SK-N-SH (cell line): ENCODE measurements around the gene E2F1. TPM values are rescaled to one million over a fixed set of nuclear protein-coding genes. Genes with fewer than 3 reads are reported as not detected.

Experiments used
- CTCF ChIA-PET: fragments of 300-600, 350-600 bp; formaldehyde crosslinking; extraction: SDS; loops from one replicate; lab custom pipeline; 2021; lab: Yijun Ruan, JAX
- POLR2A ChIA-PET: fragments of 350-600 bp; sonication (Branson Sonifier 250); formaldehyde crosslinking; extraction: SDS; loops from one replicate; lab custom pipeline; 2020; ENCODE audit warnings: antibody characterized with exemption, inconsistent platforms; lab: Yijun Ruan, JAX
- DNase-seq: peaks from one replicate; pipeline ENCODE4 v3.0.0; 2012
- H2AFZ ChIP-seq: fragments of 200-600 bp; sonication (generic); 2 replicates; pipeline ENCODE4 v1.8.1; 2016; ENCODE audit warnings: antibody characterized with exemption, mild to moderate bottlenecking, low read depth
- H3F3A ChIP-seq: fragments of 200-600 bp; sonication (generic); replicated peaks from 2 replicates; pipeline ENCODE3; 2016; ENCODE audit warnings: antibody characterized with exemption, mild to moderate bottlenecking; ENCODE audit not compliant: insufficient read depth
- H3K27ac ChIP-seq, 2 experiments: fragments of 200-500 bp in 1 of 2; fragments of 200-600 bp in 1 of 2; sonication (Bioruptor generic) in 1 of 2; sonication (generic), shearing (Covaris generic) in 1 of 2; 2 replicates each; pipeline versions ENCODE4 v1.5.1 to v1.6.1; 2014 to 2016; ENCODE audit warnings: low read depth in 2 of 2, inconsistent platforms in 1 of 2, low read length in 1 of 2, mild to moderate bottlenecking in 1 of 2, mixed read lengths in 1 of 2
- H3K27me3 ChIP-seq: fragments of 200-600 bp; sonication (generic), shearing (Covaris generic); 2 replicates; pipeline ENCODE4 v1.6.1; 2016; ENCODE audit warnings: mixed run types; ENCODE audit not compliant: insufficient read depth
- H3K36me3 ChIP-seq, 2 experiments: fragments of 200-500 bp in 1 of 2; fragments of 200-600 bp in 1 of 2; sonication (Bioruptor generic) in 1 of 2; sonication (generic) in 1 of 2; replicated peaks in 1 of 2; 2 replicates each; pipeline versions ENCODE3 to v1.5.1; 2014 to 2016; ENCODE audit warnings: low read length in 1 of 2, mild to moderate bottlenecking in 1 of 2; ENCODE audit not compliant: insufficient read depth in 2 of 2, control insufficient read depth in 1 of 2
- H3K4me1 ChIP-seq, 2 experiments: fragments of 200-500 bp in 1 of 2; fragments of 200-600 bp in 1 of 2; sonication (Bioruptor generic) in 1 of 2; sonication (generic), shearing (Covaris generic) in 1 of 2; 2 replicates each; pipeline versions ENCODE4 v1.5.1 to v1.6.1; 2014 to 2016; ENCODE audit warnings: low read depth in 1 of 2, low read length in 1 of 2, mixed run types in 1 of 2; ENCODE audit not compliant: insufficient read depth in 2 of 2, control insufficient read depth in 1 of 2
- H3K4me2 ChIP-seq: fragments of 200-600 bp; sonication (generic), shearing (Covaris generic); 2 replicates; pipeline ENCODE4 v1.6.1; 2017; ENCODE audit warnings: mixed run types
- H3K4me3 ChIP-seq, 2 experiments: fragments of 200-500 bp in 1 of 2; fragments of 200-600 bp in 1 of 2; sonication (Bioruptor generic) in 1 of 2; sonication (generic), shearing (Covaris generic) in 1 of 2; 2 replicates each; pipeline versions ENCODE4 v1.5.1 to v1.8.1; 2014 to 2016; ENCODE audit warnings: low read depth in 2 of 2, inconsistent platforms in 1 of 2, low read length in 1 of 2, mild to moderate bottlenecking in 1 of 2, mixed read lengths in 1 of 2, moderate library complexity in 1 of 2
- H3K79me2 ChIP-seq: fragments of 200-600 bp; sonication (generic); 2 replicates; pipeline ENCODE4 v1.8.1; 2017; ENCODE audit warnings: mild to moderate bottlenecking; ENCODE audit not compliant: insufficient read depth
- H3K9ac ChIP-seq: fragments of 200-600 bp; sonication (generic); 2 replicates; pipeline ENCODE4 v1.6.1; 2017; ENCODE audit warnings: mixed run types
- H3K9me2 ChIP-seq: fragments of 200-600 bp; sonication (generic); 2 replicates; pipeline ENCODE4 v1.6.1; 2017; ENCODE audit warnings: mixed run types
- H3K9me3 ChIP-seq: fragments of 200-600 bp; sonication (generic); 2 replicates; pipeline ENCODE4 v1.6.1; 2017; ENCODE audit warnings: mixed run types, mild to moderate bottlenecking, moderate library complexity
- H4K20me1 ChIP-seq: fragments of 200-600 bp; sonication (generic); 2 replicates; pipeline ENCODE4 v1.6.1; 2017; ENCODE audit warnings: mild to moderate bottlenecking, mixed run types; ENCODE audit not compliant: insufficient read depth
- CHD2 ChIP-seq: fragments of 150-350 bp; IDR thresholded peaks from 2 replicates; pipeline ENCODE4 v1.6.1; 2018; ENCODE audit warnings: low read length; ENCODE audit not compliant: partially characterized antibody
- EP300 ChIP-seq, 2 experiments: IDR thresholded peaks; 2 replicates each; pipeline versions ENCODE4 v1.4.0 to v1.6.1; 2012; ENCODE audit warnings: borderline replicate concordance in 1 of 2, low read depth in 1 of 2, low read length in 1 of 2
- EZH2phosphoT487 ChIP-seq: fragments of 200-600 bp; sonication (generic); IDR thresholded peaks from 2 replicates; pipeline ENCODE4 v1.6.1; 2017; ENCODE audit warnings: low read depth, mixed run types, mild to moderate bottlenecking, antibody characterized with exemption, moderate library complexity, borderline replicate concordance
- GABPA ChIP-seq: IDR thresholded peaks from 2 replicates; pipeline ENCODE4 v1.4.0; 2012; ENCODE audit warnings: low read depth, mild to moderate bottlenecking
- JUND ChIP-seq: IDR thresholded peaks from 2 replicates; pipeline ENCODE4 v1.4.0; 2012
- PBX3 ChIP-seq: IDR thresholded peaks from 2 replicates; pipeline ENCODE4; 2012
- RAD21 ChIP-seq: IDR thresholded peaks from 2 replicates; pipeline ENCODE4 v1.6.1; 2012; ENCODE audit warnings: mild to moderate bottlenecking, low read length
- RCOR1 ChIP-seq: fragments of 150-350 bp; IDR thresholded peaks from 2 replicates; pipeline ENCODE4 v1.6.1; 2017; ENCODE audit warnings: antibody characterized with exemption, low read length
- RFX5 ChIP-seq: IDR thresholded peaks from 2 replicates; pipeline ENCODE4 v1.6.1; 2012; ENCODE audit warnings: mild to moderate bottlenecking, improper control_type of control experiment, low read length
- RXRA ChIP-seq: IDR thresholded peaks from 2 replicates; pipeline ENCODE4 v1.4.0; 2012; ENCODE audit warnings: low read depth, mild to moderate bottlenecking, borderline replicate concordance
- SMC3 ChIP-seq: IDR thresholded peaks from 2 replicates; pipeline ENCODE4 v1.6.1; 2012; ENCODE audit warnings: low read depth, low read length, improper control_type of control experiment
- TAF1 ChIP-seq: IDR thresholded peaks from 2 replicates; pipeline ENCODE4 v1.6.1; 2012; ENCODE audit warnings: low read depth, mild to moderate bottlenecking, low read length, moderate library complexity, borderline replicate concordance
- TCF12 ChIP-seq: IDR thresholded peaks from 2 replicates; pipeline ENCODE4 v1.4.0; 2012
- USF2 ChIP-seq: fragments of 150-350 bp; IDR thresholded peaks from 2 replicates; pipeline ENCODE4 v1.6.1; 2017; ENCODE audit warnings: antibody characterized with exemption, low read length, low read depth, borderline replicate concordance
- ZBTB33 ChIP-seq: IDR thresholded peaks from 2 replicates; pipeline ENCODE4 v1.4.0; 2012; ENCODE audit warnings: low read depth, borderline replicate concordance
- WGBS: methylation state at CpG from one replicate; pipeline ENCODE4 v1.1.6; 2017; ENCODE audit warnings: low lambda C conversion rate; 5-methylcytosine and 5-hydroxymethylcytosine counted together
- polyA plus RNA-seq, 3 experiments: library from polyadenylated mRNA; depleted of rRNA; stranded (reverse); fragments of >200 nt; gene quantifications; 2 replicates each; pipeline ENCODE4 v1.2.3, GENCODE V29; 2012
- TF ChIP-seq, protein P1 (sequence below): fragments of 200-600 bp; sonication (generic); IDR thresholded peaks from 2 replicates; pipeline ENCODE4 v1.6.1; 2017; ENCODE audit warnings: antibody characterized with exemption, mild to moderate bottlenecking, moderate library complexity
- TF ChIP-seq, protein P2 (sequence below): IDR thresholded peaks from 2 replicates; pipeline ENCODE4 v1.4.0; 2012; ENCODE audit warnings: low read depth

E2F1 gene
- polyA plus RNA-seq, 1 of the 3 experiments (the other 2 are of a cell fraction): 15.0 TPM

DNA sequence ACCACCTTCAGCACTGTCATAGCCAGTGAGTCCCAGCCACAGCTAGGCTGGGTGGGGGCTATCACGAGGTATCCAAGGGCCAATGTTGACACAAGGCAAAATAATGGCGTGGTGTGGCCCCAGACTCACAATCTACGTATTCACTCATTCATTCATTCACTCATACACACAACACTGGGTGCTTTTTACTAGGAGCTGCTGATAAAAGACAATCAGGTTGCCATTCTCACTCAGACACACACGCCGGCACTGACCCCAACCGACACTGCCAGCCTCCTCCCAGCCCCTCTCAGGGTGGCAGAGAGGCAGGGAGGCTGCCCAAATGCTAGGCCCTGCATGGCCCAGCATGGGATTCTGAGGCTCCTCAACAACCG lies 25.5 kb downstream of the E2F1 start:
- Histone ChIP-seq H3K27me3 (no peaks in the 10 kb centered on the region), H3K9ac (no peak overlapping the region), H3K9me2 (no peaks in the 10 kb centered on the region), H3K4me3 (no peak overlapping the region), H3K27ac (no peak overlapping the region), H2AFZ (no peak overlapping the region), H3K4me2 (no peak overlapping the region), H4K20me1 (no peaks in the 10 kb centered on the region), H3K36me3 (peaks cover 0 to 7% of the 10 kb centered on the region in 2 experiments), H3F3A (peaks cover 2% of the 10 kb centered on the region), H3K4me1 (peaks cover 0 to 19% of the 10 kb centered on the region in 2 experiments; a peak in 1 of 4 replicates), H3K79me2 (no peaks in the 10 kb centered on the region), H3K9me3 (no peaks in the 10 kb centered on the region)
- POLR2A ChIA-PET: no interaction called here
- TF ChIP-seq TAF1 (no peak), SMC3 (no peak), CHD2 (no peak), GABPA (no peak), TCF12 (no peak), RAD21 (no peak), RXRA (no peak), USF2 (no peak), RCOR1 (no peak), JUND (no peak), EP300 (IDR thresholded peaks at IDR 0.05; ENCODE audit: borderline replicate concordance in 1 of 2, low read depth in 1 of 2, low read length in 1 of 2) (no peak), EZH2phosphoT487 (no peak), PBX3 (no peak), RFX5 (no peak), ZBTB33 (no peak)
- TF ChIP-seq, protein P1, sequence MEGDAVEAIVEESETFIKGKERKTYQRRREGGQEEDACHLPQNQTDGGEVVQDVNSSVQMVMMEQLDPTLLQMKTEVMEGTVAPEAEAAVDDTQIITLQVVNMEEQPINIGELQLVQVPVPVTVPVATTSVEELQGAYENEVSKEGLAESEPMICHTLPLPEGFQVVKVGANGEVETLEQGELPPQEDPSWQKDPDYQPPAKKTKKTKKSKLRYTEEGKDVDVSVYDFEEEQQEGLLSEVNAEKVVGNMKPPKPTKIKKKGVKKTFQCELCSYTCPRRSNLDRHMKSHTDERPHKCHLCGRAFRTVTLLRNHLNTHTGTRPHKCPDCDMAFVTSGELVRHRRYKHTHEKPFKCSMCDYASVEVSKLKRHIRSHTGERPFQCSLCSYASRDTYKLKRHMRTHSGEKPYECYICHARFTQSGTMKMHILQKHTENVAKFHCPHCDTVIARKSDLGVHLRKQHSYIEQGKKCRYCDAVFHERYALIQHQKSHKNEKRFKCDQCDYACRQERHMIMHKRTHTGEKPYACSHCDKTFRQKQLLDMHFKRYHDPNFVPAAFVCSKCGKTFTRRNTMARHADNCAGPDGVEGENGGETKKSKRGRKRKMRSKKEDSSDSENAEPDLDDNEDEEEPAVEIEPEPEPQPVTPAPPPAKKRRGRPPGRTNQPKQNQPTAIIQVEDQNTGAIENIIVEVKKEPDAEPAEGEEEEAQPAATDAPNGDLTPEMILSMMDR: no peak
- TF ChIP-seq, protein P2, sequence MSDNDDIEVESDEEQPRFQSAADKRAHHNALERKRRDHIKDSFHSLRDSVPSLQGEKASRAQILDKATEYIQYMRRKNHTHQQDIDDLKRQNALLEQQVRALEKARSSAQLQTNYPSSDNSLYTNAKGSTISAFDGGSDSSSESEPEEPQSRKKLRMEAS: no peak
- no peak for DNase-seq
- WGBS: 95% methylated on average over 4 of the region's 7 CpGs
- CTCF ChIA-PET: interaction anchor here (0.8 to 1.0 kb wide), 2 partner anchors 18 to 83 kb away, joined by 3 to 4 read pairs; no protein-coding TSS in a partner anchor
